PC-3 (cell line): ENCODE data around the gene NPR3. TPM values are rescaled to one million over a fixed set of nuclear protein-coding genes. Genes with fewer than 3 reads are reported as not detected.
A peak's percentile ranks its signal among the peaks of the same experiment; 100 is the strongest.

Experiments used
- ATAC-seq: fragments of 200-7000 bp; cut with Tn5 transposase; 2 replicates; pipeline ENCODE4 v1.9.1; 2020; ENCODE audit warnings: mild to moderate bottlenecking, moderate library complexity
- BruUV-seq: library from RNA; stranded (reverse); fragments of 400-500 nt; replicated peaks from 2 replicates; lab custom pipeline; 2021; lab: Mats Ljungman, UMichigan
- CTCF ChIA-PET: fragments of 300-600 bp; sonication (Branson Sonifier 250); formaldehyde crosslinking; loops from one replicate; lab custom pipeline; 2022; ENCODE audit warnings: antibody characterized with exemption; lab: Charles Lee
- POLR2A ChIA-PET: fragments of 300-600 bp; sonication (Branson Sonifier 250); formaldehyde crosslinking; loops from one replicate; lab custom pipeline; 2022; ENCODE audit warnings: antibody characterized with exemption; ENCODE audit not compliant: unreplicated experiment; lab: Charles Lee
- DNase-seq: peaks from one replicate; pipeline ENCODE4 v3.0.0-alpha.2; 2015
- H2AFZ ChIP-seq: fragments of 300-600 bp; sonication (generic); 2 replicates; pipeline ENCODE4 v1.6.0; 2016; ENCODE audit warnings: antibody characterized with exemption, low read length
- H3F3A ChIP-seq: fragments of 300-600 bp; sonication (generic); one replicate; pipeline ENCODE4 v1.6.0; 2017; ENCODE audit warnings: antibody characterized with exemption, low read length, control low read depth, mild to moderate bottlenecking; ENCODE audit not compliant: unreplicated experiment
- H3K27ac ChIP-seq: fragments of 300-600 bp; sonication (generic); 2 replicates; pipeline ENCODE4 v1.5.1; 2016; ENCODE audit warnings: mild to moderate bottlenecking, low read length
- H3K27me3 ChIP-seq: fragments of 300-600 bp; sonication (generic); 2 replicates; pipeline ENCODE4 v1.6.1; 2016; ENCODE audit warnings: low read length, mixed read lengths
- H3K36me3 ChIP-seq: fragments of 300-600 bp; sonication (generic); 2 replicates; pipeline ENCODE4 v1.6.1; 2016; ENCODE audit warnings: low read depth, mixed run types, low read length, mixed read lengths
- H3K4me1 ChIP-seq: fragments of 300-600 bp; sonication (generic); 2 replicates; pipeline ENCODE4 v1.5.1; 2016; ENCODE audit warnings: low read length; ENCODE audit not compliant: insufficient read depth
- H3K4me2 ChIP-seq: fragments of 300-600 bp; sonication (generic); 2 replicates; pipeline ENCODE4 v1.6.0; 2016; ENCODE audit warnings: low read length
- H3K4me3 ChIP-seq: fragments of 300-600 bp; sonication (generic); 2 replicates; pipeline ENCODE4 v1.5.1; 2016; ENCODE audit warnings: mild to moderate bottlenecking, low read length, mixed read lengths
- H3K79me2 ChIP-seq: fragments of 300-600 bp; sonication (generic); 2 replicates; pipeline ENCODE4 v1.6.1; 2017; ENCODE audit warnings: low read length, mixed read lengths
- H3K9ac ChIP-seq: fragments of 300-600 bp; sonication (generic); 2 replicates; pipeline ENCODE4 v1.6.0; 2016; ENCODE audit warnings: mild to moderate bottlenecking, low read length
- H3K9me2 ChIP-seq: fragments of 300-600 bp; sonication (generic); replicated peaks from 2 replicates; pipeline ENCODE4 v1.6.1; 2016; ENCODE audit warnings: mixed run types, low read length, mixed read lengths
- H3K9me3 ChIP-seq: fragments of 300-600 bp; sonication (generic); 2 replicates; pipeline ENCODE4 v1.6.1; 2016; ENCODE audit warnings: low read length, mixed read lengths
- H4K20me1 ChIP-seq: fragments of 300-600 bp; sonication (generic); 2 replicates; pipeline ENCODE4 v1.6.1; 2016; ENCODE audit warnings: low read length, mixed read lengths
- EZH2 ChIP-seq: fragments of 300-600 bp; sonication (generic); IDR thresholded peaks from one replicate; pipeline ENCODE4 v1.6.1; 2017; ENCODE audit warnings: antibody characterized with exemption, mild to moderate bottlenecking, low read length; ENCODE audit not compliant: unreplicated experiment
- EZH2phosphoT487 ChIP-seq: fragments of 300-600 bp; sonication (generic); IDR thresholded peaks from 2 replicates; pipeline ENCODE4 v1.6.1; 2018; ENCODE audit warnings: mild to moderate bottlenecking, antibody characterized with exemption, low read length, borderline replicate concordance
- intact Hi-C: fragments of 100-400 bp; cut with micrococcal nuclease; formaldehyde crosslinking; loops from 2 replicates; pipeline ENCODE4 v1.9.0; 2023
- total RNA-seq: library from RNA; depleted of rRNA; stranded (reverse); fragments of >200 nt; gene quantifications from 2 replicates; pipeline ENCODE4 v1.2.3, GENCODE V29; 2014
- TF ChIP-seq, protein P1 (sequence below): fragments of 300-600 bp; sonication (generic); conservative IDR thresholded peaks from 2 replicates; pipeline ENCODE4 v1.5.1; 2017; ENCODE audit warnings: antibody characterized with exemption, low read depth, mild to moderate bottlenecking, low read length

The NPR3 gene
- total RNA-seq, 1 experiment from 2014 or later = 3.9 TPM

GRCh38 chr5:32709750-32710549 is 1.2 kb upstream of the NPR3 start:
- intact Hi-C loops = loop anchor here (1.0 to 5.0 kb wide), 4 partner anchors 68 to 713 kb away; no protein-coding TSS in a partner anchor
- DNase-seq (peak; percentile 79), ATAC-seq (peak; percentile 57)
- ChIA-PET CTCF (interaction anchor here (0.7 to 1.0 kb wide), 2 partner anchors 153 to 732 kb away, joined by 4 read pairs; no protein-coding TSS in a partner anchor), POLR2A (no interaction called here)
- peak overlapping the region; percentile 90 for H2AFZ ChIP-seq
- peaks cover 16% of the 10 kb centered on the region for H3K27me3 ChIP-seq
- no peaks in the 10 kb centered on the region for H3K36me3 ChIP-seq
- peak overlapping the region; percentile 85 for H3K4me3 ChIP-seq
- peak overlapping the region; percentile 47 for H3K27ac ChIP-seq
- H3K4me2 ChIP-seq = peak overlapping the region; percentile 99
- BruUV-seq = no TSS peak
- H3K79me2 ChIP-seq = no peaks in the 10 kb centered on the region
- H3F3A ChIP-seq = no peaks in the 10 kb centered on the region
- TF ChIP-seq, protein P1, sequence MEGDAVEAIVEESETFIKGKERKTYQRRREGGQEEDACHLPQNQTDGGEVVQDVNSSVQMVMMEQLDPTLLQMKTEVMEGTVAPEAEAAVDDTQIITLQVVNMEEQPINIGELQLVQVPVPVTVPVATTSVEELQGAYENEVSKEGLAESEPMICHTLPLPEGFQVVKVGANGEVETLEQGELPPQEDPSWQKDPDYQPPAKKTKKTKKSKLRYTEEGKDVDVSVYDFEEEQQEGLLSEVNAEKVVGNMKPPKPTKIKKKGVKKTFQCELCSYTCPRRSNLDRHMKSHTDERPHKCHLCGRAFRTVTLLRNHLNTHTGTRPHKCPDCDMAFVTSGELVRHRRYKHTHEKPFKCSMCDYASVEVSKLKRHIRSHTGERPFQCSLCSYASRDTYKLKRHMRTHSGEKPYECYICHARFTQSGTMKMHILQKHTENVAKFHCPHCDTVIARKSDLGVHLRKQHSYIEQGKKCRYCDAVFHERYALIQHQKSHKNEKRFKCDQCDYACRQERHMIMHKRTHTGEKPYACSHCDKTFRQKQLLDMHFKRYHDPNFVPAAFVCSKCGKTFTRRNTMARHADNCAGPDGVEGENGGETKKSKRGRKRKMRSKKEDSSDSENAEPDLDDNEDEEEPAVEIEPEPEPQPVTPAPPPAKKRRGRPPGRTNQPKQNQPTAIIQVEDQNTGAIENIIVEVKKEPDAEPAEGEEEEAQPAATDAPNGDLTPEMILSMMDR = peak; percentile 86
- no peak for TF ChIP-seq EZH2
- no peaks in the 10 kb centered on the region for H3K9me2 ChIP-seq
- H3K9ac ChIP-seq = peak overlapping the region; percentile 62
- H4K20me1 ChIP-seq = no peaks in the 10 kb centered on the region
- no peaks in the 10 kb centered on the region for H3K9me3 ChIP-seq
- H3K4me1 ChIP-seq = peaks cover 40% of the 10 kb centered on the region

DNA sequence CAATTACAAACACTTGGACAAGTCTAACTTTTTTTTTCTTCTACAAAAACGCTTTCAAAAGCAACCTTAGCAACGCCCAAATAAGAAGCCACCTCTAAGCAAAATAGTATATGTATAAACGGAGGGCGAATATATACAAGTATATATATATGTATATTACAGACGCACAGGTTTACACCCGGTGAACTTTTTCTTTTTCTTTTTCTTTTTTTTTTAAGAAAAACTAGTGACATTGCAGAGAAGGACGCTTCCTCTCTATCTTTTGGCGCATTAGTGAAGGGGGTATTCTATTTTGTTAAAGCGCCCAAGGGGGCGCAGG is 200 bp downstream of the NPR3 start:
- peak overlapping the region; percentile 99 for H3K4me2 ChIP-seq
- peak overlapping the region; percentile 69 for H3K4me3 ChIP-seq
- no TSS peak for BruUV-seq
- ChIA-PET POLR2A (no interaction called here), CTCF (no interaction called here)
- peak overlapping the region; percentile 69 for H3K9ac ChIP-seq
- peaks cover 16% of the 10 kb centered on the region for H3K27me3 ChIP-seq
- H3K4me1 ChIP-seq = peaks cover 43% of the 10 kb centered on the region
- H3K27ac ChIP-seq = no peak overlapping the region
- no peaks in the 10 kb centered on the region for H3F3A ChIP-seq
- no peaks in the 10 kb centered on the region for H4K20me1 ChIP-seq
- peak overlapping the region; percentile 88 for H2AFZ ChIP-seq
- intact Hi-C loops = loop anchor here (5.0 kb wide), 1 partner anchor 96 kb away; no protein-coding TSS in a partner anchor
- TF ChIP-seq, protein P1 = no peak
- TF ChIP-seq EZH2 (no peak), EZH2phosphoT487 (no peak)
- H3K9me3 ChIP-seq = no peaks in the 10 kb centered on the region
- no peaks in the 10 kb centered on the region for H3K79me2 ChIP-seq
- DNase-seq = peak; percentile 20
- no peaks in the 10 kb centered on the region for H3K36me3 ChIP-seq
- no peak for ATAC-seq
- H3K9me2 ChIP-seq = no peaks in the 10 kb centered on the region
